ENCODE data around the gene PAGR1.
A peak's percentile ranks its signal among the peaks of the same experiment; 100 is the strongest.

DNA sequence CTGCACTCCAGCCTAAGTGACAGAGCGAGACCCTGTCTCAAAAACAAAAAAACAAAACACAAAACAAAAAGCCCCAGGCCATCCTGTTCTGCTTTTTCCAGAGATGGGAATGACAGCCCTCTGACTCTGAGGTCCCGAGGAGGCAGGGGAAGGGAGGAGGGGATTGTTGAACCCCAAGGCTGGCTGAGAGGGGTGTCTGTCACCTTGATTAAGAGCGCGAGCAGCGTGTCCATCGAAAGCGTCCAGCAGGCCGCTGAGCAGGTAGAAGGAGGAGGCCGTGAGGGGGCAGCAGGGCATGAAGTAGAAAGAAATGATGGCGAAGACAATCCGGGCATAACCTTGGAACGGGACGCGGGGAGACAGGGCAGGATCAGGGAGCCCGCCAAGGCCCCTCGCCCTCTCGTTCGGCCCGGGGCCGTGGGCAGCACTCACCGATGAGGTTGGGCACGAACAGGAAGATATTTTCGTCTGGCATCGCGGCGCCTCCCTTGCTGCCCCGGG lies 46.5 kb downstream of the PAGR1 start:
- TF ChIP-seq, protein P1, sequence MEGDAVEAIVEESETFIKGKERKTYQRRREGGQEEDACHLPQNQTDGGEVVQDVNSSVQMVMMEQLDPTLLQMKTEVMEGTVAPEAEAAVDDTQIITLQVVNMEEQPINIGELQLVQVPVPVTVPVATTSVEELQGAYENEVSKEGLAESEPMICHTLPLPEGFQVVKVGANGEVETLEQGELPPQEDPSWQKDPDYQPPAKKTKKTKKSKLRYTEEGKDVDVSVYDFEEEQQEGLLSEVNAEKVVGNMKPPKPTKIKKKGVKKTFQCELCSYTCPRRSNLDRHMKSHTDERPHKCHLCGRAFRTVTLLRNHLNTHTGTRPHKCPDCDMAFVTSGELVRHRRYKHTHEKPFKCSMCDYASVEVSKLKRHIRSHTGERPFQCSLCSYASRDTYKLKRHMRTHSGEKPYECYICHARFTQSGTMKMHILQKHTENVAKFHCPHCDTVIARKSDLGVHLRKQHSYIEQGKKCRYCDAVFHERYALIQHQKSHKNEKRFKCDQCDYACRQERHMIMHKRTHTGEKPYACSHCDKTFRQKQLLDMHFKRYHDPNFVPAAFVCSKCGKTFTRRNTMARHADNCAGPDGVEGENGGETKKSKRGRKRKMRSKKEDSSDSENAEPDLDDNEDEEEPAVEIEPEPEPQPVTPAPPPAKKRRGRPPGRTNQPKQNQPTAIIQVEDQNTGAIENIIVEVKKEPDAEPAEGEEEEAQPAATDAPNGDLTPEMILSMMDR (IDR thresholded peaks at IDR 0.05) = peak in 1 of 4 donors; percentile 3
- TF ChIP-seq POLR2A (IDR thresholded peaks at IDR 0.05) = no peak

Data from right lobe of liver (tissue), 4 donors.